Esophagus squamous epithelium (tissue), 4 donors: ENCODE measurements around the gene PDE10A.

Source experiments
- CTCF ChIP-seq, 6 experiments: fragments of 450-650 bp in 4 of 6; fragments of 200-600 bp in 2 of 6; sonication (generic) in 2 of 6; IDR thresholded peaks; one replicate each; pipeline ENCODE4 v1.5.1; 2016 to 2019; ENCODE audit warnings: antibody characterized with exemption in 6 of 6, mild to moderate bottlenecking in 4 of 6, moderate library complexity in 4 of 6
- POLR2A ChIP-seq, 4 donors: fragments of 450-650 bp; IDR thresholded peaks; one replicate each; pipeline ENCODE4 v1.6.1; 2017; ENCODE audit warnings: antibody characterized with exemption in 4 of 4, mild to moderate bottlenecking in 4 of 4, moderate library complexity in 3 of 4

GRCh38 chr6:165643015-165643414 is 20.0 kb downstream of the PDE10A start:
- no peak for TF ChIP-seq CTCF (IDR thresholded peaks at IDR 0.05)
- no peak for TF ChIP-seq POLR2A (IDR thresholded peaks at IDR 0.05)
